Measurements from ENCODE around the gene FBXL7. TPM values are rescaled to one million over a fixed set of nuclear protein-coding genes. Genes with fewer than 3 reads are reported as not detected.

FBXL7 gene
- total RNA-seq, 1 experiment from 2014 or later: not detected

DNA sequence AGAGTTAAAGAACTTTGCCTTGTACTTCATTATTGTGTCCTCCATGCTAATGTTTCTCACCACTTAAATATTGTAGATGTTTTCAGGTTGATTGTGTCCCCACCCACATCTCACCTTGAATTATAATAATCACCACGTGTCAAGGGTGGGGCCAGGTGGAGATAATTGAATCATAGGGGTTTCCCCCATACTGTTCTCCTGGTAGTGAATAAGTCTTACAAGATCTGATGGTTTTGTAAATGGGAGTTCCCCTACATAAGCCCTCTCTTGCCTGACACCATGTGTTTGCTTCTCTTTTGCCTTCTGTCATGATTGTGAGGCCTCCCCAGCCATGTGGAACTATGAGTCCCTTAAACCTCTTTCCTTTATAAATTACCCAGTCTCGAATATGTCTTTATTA, 248.3 kb downstream of the FBXL7 start:
- no peaks in the 10 kb centered on the region for H3K4me1 ChIP-seq (replicated peaks; ENCODE audit: insufficient read depth)
- POLR2A ChIA-PET (ENCODE audit: unreplicated experiment): no interaction called here
- no peaks in the 10 kb centered on the region for H3K27me3 ChIP-seq (ENCODE audit: insufficient read depth, low read depth)
- no peaks in the 10 kb centered on the region for H4K20me1 ChIP-seq (ENCODE audit: insufficient read depth)
- no peak for TF ChIP-seq EZH2 (IDR thresholded peaks at IDR 0.05; ENCODE audit: low read depth)
- TF ChIP-seq, protein P1, sequence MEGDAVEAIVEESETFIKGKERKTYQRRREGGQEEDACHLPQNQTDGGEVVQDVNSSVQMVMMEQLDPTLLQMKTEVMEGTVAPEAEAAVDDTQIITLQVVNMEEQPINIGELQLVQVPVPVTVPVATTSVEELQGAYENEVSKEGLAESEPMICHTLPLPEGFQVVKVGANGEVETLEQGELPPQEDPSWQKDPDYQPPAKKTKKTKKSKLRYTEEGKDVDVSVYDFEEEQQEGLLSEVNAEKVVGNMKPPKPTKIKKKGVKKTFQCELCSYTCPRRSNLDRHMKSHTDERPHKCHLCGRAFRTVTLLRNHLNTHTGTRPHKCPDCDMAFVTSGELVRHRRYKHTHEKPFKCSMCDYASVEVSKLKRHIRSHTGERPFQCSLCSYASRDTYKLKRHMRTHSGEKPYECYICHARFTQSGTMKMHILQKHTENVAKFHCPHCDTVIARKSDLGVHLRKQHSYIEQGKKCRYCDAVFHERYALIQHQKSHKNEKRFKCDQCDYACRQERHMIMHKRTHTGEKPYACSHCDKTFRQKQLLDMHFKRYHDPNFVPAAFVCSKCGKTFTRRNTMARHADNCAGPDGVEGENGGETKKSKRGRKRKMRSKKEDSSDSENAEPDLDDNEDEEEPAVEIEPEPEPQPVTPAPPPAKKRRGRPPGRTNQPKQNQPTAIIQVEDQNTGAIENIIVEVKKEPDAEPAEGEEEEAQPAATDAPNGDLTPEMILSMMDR (conservative IDR thresholded peaks at IDR 0.05): no peak
- H3K27ac ChIP-seq: no peak overlapping the region
- no TSS peak for BruUV-seq (replicated peaks)
- no peak overlapping the region for H3K4me3 ChIP-seq
- H3K36me3 ChIP-seq (ENCODE audit: low read depth): no peaks in the 10 kb centered on the region
- H3K4me2 ChIP-seq: no peak overlapping the region
- no peaks in the 10 kb centered on the region for H3K9me2 ChIP-seq (ENCODE audit: insufficient read depth)
- no peaks in the 10 kb centered on the region for H3F3A ChIP-seq (ENCODE audit: insufficient read depth, low read depth)
- no peaks in the 10 kb centered on the region for H3K9me3 ChIP-seq (ENCODE audit: insufficient read depth, low read depth)
- no peak overlapping the region for H2AFZ ChIP-seq
- no peak for DNase-seq
- CTCF ChIA-PET: no interaction called here
- intact Hi-C loops (cut with micrococcal nuclease; ENCODE audit: unreplicated experiment): no loop called here
- no peaks in the 10 kb centered on the region for H3K79me2 ChIP-seq (ENCODE audit: low read depth)

DNA sequence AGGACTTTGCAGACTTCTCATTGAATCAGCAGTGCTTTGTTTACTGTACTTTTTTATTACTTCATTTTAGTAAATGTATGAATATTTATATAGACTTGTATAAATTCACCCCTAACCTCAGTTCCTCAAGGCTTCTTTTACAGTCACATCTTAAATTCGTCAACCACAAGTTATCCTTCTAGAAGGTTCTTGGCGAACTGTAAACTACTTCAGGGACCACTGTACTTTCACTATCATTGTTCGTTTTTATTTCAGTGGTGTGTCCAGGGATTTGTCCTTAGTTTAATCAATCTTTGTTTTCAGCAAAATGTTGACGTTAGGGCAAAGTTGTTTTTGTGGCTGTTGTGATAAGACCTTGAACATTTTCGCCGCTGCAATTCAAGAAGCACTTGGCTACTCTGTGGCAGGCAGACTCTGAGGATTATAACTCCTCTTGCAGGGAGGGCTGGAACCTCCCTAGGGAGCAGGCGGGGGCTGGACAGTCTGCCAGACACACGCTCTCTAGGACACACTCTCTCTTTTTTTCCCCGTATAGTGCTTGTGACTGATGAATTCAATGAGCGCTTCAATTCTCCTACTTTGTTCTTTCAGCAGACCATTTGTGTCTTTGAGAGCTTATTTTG, 252.8 kb downstream of the FBXL7 start:
- BruUV-seq (replicated peaks): no TSS peak
- no peak for DNase-seq
- H3K27me3 ChIP-seq (ENCODE audit: insufficient read depth, low read depth): no peaks in the 10 kb centered on the region
- H3K79me2 ChIP-seq (ENCODE audit: low read depth): no peaks in the 10 kb centered on the region
- no peak overlapping the region for H3K4me2 ChIP-seq
- ChIA-PET POLR2A (ENCODE audit: unreplicated experiment) (no interaction called here), CTCF (no interaction called here)
- intact Hi-C loops (cut with micrococcal nuclease; ENCODE audit: unreplicated experiment): no loop called here
- H3K4me1 ChIP-seq (replicated peaks; ENCODE audit: insufficient read depth): no peaks in the 10 kb centered on the region
- no peaks in the 10 kb centered on the region for H3F3A ChIP-seq (ENCODE audit: insufficient read depth, low read depth)
- H4K20me1 ChIP-seq (ENCODE audit: insufficient read depth): no peaks in the 10 kb centered on the region
- no peaks in the 10 kb centered on the region for H3K9me3 ChIP-seq (ENCODE audit: insufficient read depth, low read depth)
- H3K9me2 ChIP-seq (ENCODE audit: insufficient read depth): no peaks in the 10 kb centered on the region
- H3K36me3 ChIP-seq (ENCODE audit: low read depth): no peaks in the 10 kb centered on the region
- H3K27ac ChIP-seq: no peak overlapping the region
- H2AFZ ChIP-seq: no peak overlapping the region
- H3K4me3 ChIP-seq: no peak overlapping the region
- TF ChIP-seq EZH2 (IDR thresholded peaks at IDR 0.05; ENCODE audit: low read depth): no peak
- TF ChIP-seq, protein P1 (conservative IDR thresholded peaks at IDR 0.05): no peak

DNA sequence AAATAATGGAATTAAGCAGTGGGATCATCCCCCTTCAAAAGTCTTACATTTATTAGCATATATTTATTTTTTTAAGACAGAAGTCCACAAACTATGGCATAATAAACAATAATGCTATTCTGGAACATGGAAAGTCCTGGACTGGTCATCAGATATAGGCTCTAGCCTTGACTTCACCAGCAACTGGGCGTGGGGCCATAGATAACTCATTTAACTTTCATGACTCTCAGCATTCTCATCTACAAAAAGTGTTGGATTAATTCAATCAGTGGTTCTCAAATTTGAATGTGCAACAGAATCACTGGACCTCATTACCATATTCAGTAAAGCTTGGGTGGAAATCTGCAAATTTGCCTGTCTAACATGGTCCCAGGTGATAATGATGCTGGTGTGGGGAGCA, 253.8 kb downstream of the FBXL7 start:
- H3F3A ChIP-seq (ENCODE audit: insufficient read depth, low read depth): no peaks in the 10 kb centered on the region
- H3K4me2 ChIP-seq: no peak overlapping the region
- H3K27me3 ChIP-seq (ENCODE audit: insufficient read depth, low read depth): no peaks in the 10 kb centered on the region
- H3K4me1 ChIP-seq (replicated peaks; ENCODE audit: insufficient read depth): no peaks in the 10 kb centered on the region
- intact Hi-C loops (cut with micrococcal nuclease; ENCODE audit: unreplicated experiment): no loop called here
- no peaks in the 10 kb centered on the region for H3K36me3 ChIP-seq (ENCODE audit: low read depth)
- no peaks in the 10 kb centered on the region for H4K20me1 ChIP-seq (ENCODE audit: insufficient read depth)
- no peaks in the 10 kb centered on the region for H3K9me2 ChIP-seq (ENCODE audit: insufficient read depth)
- no TSS peak for BruUV-seq (replicated peaks)
- no peak for TF ChIP-seq EZH2 (IDR thresholded peaks at IDR 0.05; ENCODE audit: low read depth)
- TF ChIP-seq, protein P1 (conservative IDR thresholded peaks at IDR 0.05): no peak
- H3K9me3 ChIP-seq (ENCODE audit: insufficient read depth, low read depth): no peaks in the 10 kb centered on the region
- no peak overlapping the region for H3K27ac ChIP-seq
- H2AFZ ChIP-seq: no peak overlapping the region
- ChIA-PET CTCF (no interaction called here), POLR2A (ENCODE audit: unreplicated experiment) (no interaction called here)
- H3K4me3 ChIP-seq: no peak overlapping the region
- H3K79me2 ChIP-seq (ENCODE audit: low read depth): no peaks in the 10 kb centered on the region
- no peak for DNase-seq
